HG02623 (cell line): ENCODE results near the gene PDE6B.
"Not testable (repeated sequence)": the region's sequence is repeated elsewhere in the genome, so short reads cannot be mapped to it uniquely, and the experiment has no call there.

Source experiments
- ATAC-seq: cut with Tn5 transposase; IDR thresholded peaks from one replicate; pipeline ENCODE4 v1.9.1; 2021; ENCODE audit warnings: moderate library complexity; ENCODE audit not compliant: unreplicated experiment

PDE6B gene

GRCh38 chr4:624705-625590 is at the start of gene PDE6B:
Gene PDE6B, plus strand, starts transcription at chr4:625573. Its CDS starts 54 bp downstream, at chr4:625627.
- ATAC-seq = no peak

- ATAC-seq = no peak
These were observed 49.0 kb upstream of the PDE6B start, which contains the start of gene TMEM271 for GRCh38 chr4:576245-576821. Gene TMEM271, minus strand, starts transcription at chr4:576295. Its CDS starts 233 bp downstream, at chr4:576062.

- ATAC-seq = no peak
These were observed 48.3 kb upstream of the PDE6B start for GRCh38 chr4:576991-577498.

- no peak for ATAC-seq
These were observed 47.6 kb upstream of the PDE6B start for GRCh38 chr4:577499-578450.

- ATAC-seq = no peak
These were observed 46.6 kb upstream of the PDE6B start for GRCh38 chr4:578451-579443.

- ATAC-seq = no peak
These were observed 45.7 kb upstream of the PDE6B start for GRCh38 chr4:579543-580175.

GRCh38 chr4:581181-581580 is 44.2 kb upstream of the PDE6B start:
- no peak for ATAC-seq

GRCh38 chr4:581753-582361 is 43.5 kb upstream of the PDE6B start:
- no peak for ATAC-seq

- no peak for ATAC-seq
These were observed 41.6 kb upstream of the PDE6B start for GRCh38 chr4:583820-584219.

GRCh38 chr4:587671-588350 is 37.6 kb upstream of the PDE6B start:
- ATAC-seq = no peak

GRCh38 chr4:588351-588849 is 37.0 kb upstream of the PDE6B start:
- no peak for ATAC-seq

- no peak for ATAC-seq
These were observed 36.0 kb upstream of the PDE6B start for GRCh38 chr4:589219-589963.

GRCh38 chr4:590313-590841 is 35.0 kb upstream of the PDE6B start:
- ATAC-seq = no peak

GRCh38 chr4:592178-592577 is 33.2 kb upstream of the PDE6B start:
- not testable (repeated sequence) for ATAC-seq

GRCh38 chr4:592825-593520 is 32.4 kb upstream of the PDE6B start:
- ATAC-seq = no peak

- no peak for ATAC-seq
These were observed 26.4 kb upstream of the PDE6B start for GRCh38 chr4:598925-599324.

GRCh38 chr4:600166-600565 is 25.2 kb upstream of the PDE6B start:
- ATAC-seq = no peak
